Endothelial cell of umbilical vein (primary cell): Measurements from ENCODE around the gene FRK. TPM values are rescaled to one million over a fixed set of nuclear protein-coding genes. Genes with fewer than 3 reads are reported as not detected.

ENCODE experiments used
- BruUV-seq: library from RNA; stranded (reverse); fragments of 400-500 nt; replicated peaks from 2 replicates; lab custom pipeline; 2021; lab: Mats Ljungman, UMichigan
- CTCF ChIA-PET: fragments of 300-600, 350-600 bp; sonication (Branson Sonifier 250); formaldehyde crosslinking; loops from one replicate; lab custom pipeline; 2021; ENCODE audit warnings: antibody characterized with exemption, inconsistent platforms; lab: Charles Lee
- POLR2A ChIA-PET: fragments of 300-600, 350-600 bp; sonication (Branson Sonifier 250); formaldehyde crosslinking; loops from one replicate; lab custom pipeline; 2021; ENCODE audit warnings: antibody characterized with exemption, inconsistent platforms; lab: Charles Lee
- DNase-seq: peaks from one replicate; pipeline ENCODE4 v3.0.0-alpha.2; 2011; ENCODE audit warnings: low read depth, low spot score
- FAIRE-seq: peaks from 2 replicates; lab custom pipeline; 2011; peaks lifted over from hg19 to GRCh38; lab: Jason Lieb, UNC
- H2AFZ ChIP-seq: 2 replicates; pipeline ENCODE4 v1.6.0; 2012; ENCODE audit warnings: low read depth, low read length, control low read depth, inconsistent platforms
- H3K27ac ChIP-seq: 2 replicates; pipeline ENCODE4 v1.5.1; 2011; ENCODE audit warnings: low read depth, mild to moderate bottlenecking, control low read depth, low read length, moderate library complexity; ENCODE audit not compliant: insufficient read depth
- H3K27me3 ChIP-seq, 2 experiments: 2 replicates each; pipeline versions ENCODE4 v1.6.0 to v1.6.1; 2011; ENCODE audit warnings: low read length in 2 of 2, mixed read lengths in 1 of 2; ENCODE audit not compliant: control insufficient read depth in 2 of 2, insufficient read depth in 2 of 2
- H3K36me3 ChIP-seq, 2 experiments: 2 replicates in 1 of 2; 3 replicates in 1 of 2; pipeline ENCODE4 v1.5.1; 2011; ENCODE audit warnings: low read length in 2 of 2, mild to moderate bottlenecking in 1 of 2, moderate library complexity in 1 of 2; ENCODE audit not compliant: control insufficient read depth in 2 of 2, insufficient read depth in 2 of 2; ENCODE audit errors: extremely low read depth in 1 of 2
- H3K4me1 ChIP-seq: 3 replicates; pipeline ENCODE4 v1.5.1; 2011; ENCODE audit warnings: mild to moderate bottlenecking, low read length; ENCODE audit not compliant: control insufficient read depth, insufficient read depth; ENCODE audit errors: extremely low read depth
- H3K4me2 ChIP-seq: 2 replicates; pipeline ENCODE4 v1.6.1; 2011; ENCODE audit warnings: low read length, control low read depth, mixed read lengths; ENCODE audit not compliant: insufficient read depth
- H3K4me3 ChIP-seq, 3 experiments: fragments of 200-600 bp in 1 of 3; sonication (generic), shearing (Covaris generic) in 1 of 3; replicated peaks in 1 of 3; 2 replicates each; pipeline ENCODE4 v1.5.1; 2011 to 2016; ENCODE audit warnings: control low read depth in 3 of 3, low read length in 3 of 3, mild to moderate bottlenecking in 2 of 3, inconsistent platforms in 1 of 3, low read depth in 1 of 3, moderate library complexity in 1 of 3; ENCODE audit not compliant: insufficient read depth in 1 of 3
- H3K79me2 ChIP-seq: 2 replicates; pipeline ENCODE4 v1.6.0; 2012; ENCODE audit warnings: low read length, inconsistent platforms; ENCODE audit not compliant: control insufficient read depth, insufficient read depth
- H3K9ac ChIP-seq: replicated peaks from 2 replicates; pipeline ENCODE3; 2011; ENCODE audit warnings: low read length, control low read depth; ENCODE audit not compliant: insufficient read depth; ENCODE audit errors: extremely low read depth
- H3K9me1 ChIP-seq: replicated peaks from 3 replicates; pipeline ENCODE4 v1.6.0; 2011; ENCODE audit warnings: mild to moderate bottlenecking, low read length; ENCODE audit not compliant: control insufficient read depth, insufficient read depth; ENCODE audit errors: extremely low read depth
- H3K9me3 ChIP-seq: replicated peaks from 2 replicates; pipeline ENCODE4 v1.5.1; 2012; ENCODE audit warnings: low read length, inconsistent platforms; ENCODE audit not compliant: control insufficient read depth, insufficient read depth
- H4K20me1 ChIP-seq: replicated peaks from 2 replicates; pipeline ENCODE3; 2011; ENCODE audit warnings: mild to moderate bottlenecking, low read length; ENCODE audit not compliant: control insufficient read depth, insufficient read depth; ENCODE audit errors: extremely low read depth
- EZH2 ChIP-seq: IDR thresholded peaks from 2 replicates; pipeline ENCODE4 v1.6.1; 2012; ENCODE audit warnings: borderline replicate concordance, low read depth, mild to moderate bottlenecking, moderate library complexity, low read length, inconsistent platforms; ENCODE audit not compliant: severe bottlenecking
- FOS ChIP-seq: IDR thresholded peaks from 2 replicates; pipeline ENCODE4 v1.6.1; 2011; ENCODE audit warnings: mild to moderate bottlenecking, low read length, moderate library complexity, borderline replicate concordance; ENCODE audit not compliant: insufficient read depth
- GATA2 ChIP-seq: IDR thresholded peaks from 2 replicates; pipeline ENCODE4 v1.7.0; 2011; ENCODE audit warnings: low read depth, mild to moderate bottlenecking, moderate library complexity, mixed read lengths, low read length; ENCODE audit not compliant: insufficient read length, insufficient read depth
- JUN ChIP-seq: IDR thresholded peaks from 2 replicates; pipeline ENCODE4 v1.6.1; 2011; ENCODE audit warnings: borderline replicate concordance, low read depth; ENCODE audit not compliant: insufficient read length, insufficient read depth
- MAX ChIP-seq: IDR thresholded peaks from 2 replicates; pipeline ENCODE4 v1.6.1; 2011; ENCODE audit not compliant: insufficient read depth, insufficient read length
- MYC ChIP-seq: IDR thresholded peaks from one replicate; pipeline ENCODE4 v1.6.1; 2011; ENCODE audit warnings: mild to moderate bottlenecking, low read depth, low read length
- POLR2A ChIP-seq: IDR thresholded peaks from 2 replicates; pipeline ENCODE4 v1.6.1; 2012; ENCODE audit warnings: low read depth, mild to moderate bottlenecking, control low read depth, low read length
- POLR2AphosphoS5 ChIP-seq: IDR thresholded peaks from 2 replicates; pipeline ENCODE4 v1.6.1; 2012; ENCODE audit warnings: low read depth, mild to moderate bottlenecking, control low read depth, low read length, moderate library complexity; ENCODE audit not compliant: insufficient read depth
- dilution Hi-C: fragments of 300-500 bp; cut with MboI; formaldehyde crosslinking; loops from one replicate; pipeline ENCODE4 v1.15.0; 2019; ENCODE audit warnings: low sequenced_read_pairs; ENCODE audit not compliant: extremely low pct_ligation_motif_present
- intact Hi-C: fragments of 100-400 bp; cut with micrococcal nuclease; formaldehyde crosslinking; loops from one replicate; pipeline ENCODE4 v1.10.0; 2022
- polyA plus RNA-seq, 4 experiments: library from polyadenylated mRNA; depleted of rRNA in 3 of 4; stranded (reverse) in 3 of 4; unstranded in 1 of 4; fragments of >200 nt; gene quantifications; 2 replicates each; pipeline versions ENCODE4 v1.2.1 to v1.2.3, GENCODE V29; 2011 to 2012; ENCODE audit warnings: missing spikeins in 1 of 4
- total RNA-seq: library from RNA; stranded (reverse); gene quantifications from 2 replicates; pipeline ENCODE4 v1.2.3, GENCODE V29; 2021
- TF ChIP-seq, protein P1 (sequence below), 2 donors: IDR thresholded peaks; 1 replicate in 1 of 2; 2 replicates in 1 of 2; pipeline ENCODE4 v1.5.1; 2011; ENCODE audit warnings: low read length in 2 of 2, mild to moderate bottlenecking in 2 of 2, moderate library complexity in 2 of 2, control low read depth in 1 of 2, inconsistent platforms in 1 of 2, low read depth in 1 of 2; ENCODE audit not compliant: insufficient read depth in 1 of 2; ENCODE audit errors: extremely low read depth in 1 of 2

FRK gene
- total and polyA plus RNA-seq, 2 donors (not counting 3 experiments of a cell fraction or from before 2014, with no cell fraction given) = 0.01 TPM; not detected in 1

- DNase-seq (no peak), FAIRE-seq (no peak)
- no TSS peak for BruUV-seq
- Histone ChIP-seq H3K9ac (no peak overlapping the region), H3K4me3 (no peak overlapping the region), H3K27ac (no peak overlapping the region), H3K36me3 (no peaks in the 10 kb centered on the region), H4K20me1 (no peaks in the 10 kb centered on the region), H3K27me3 (peaks cover 0 to 2% of the 10 kb centered on the region in 2 experiments), H3K9me3 (no peaks in the 10 kb centered on the region), H3K9me1 (no peaks in the 10 kb centered on the region), H2AFZ (no peak overlapping the region), H3K79me2 (no peaks in the 10 kb centered on the region), H3K4me2 (no peak overlapping the region), H3K4me1 (no peaks in the 10 kb centered on the region)
- ChIA-PET POLR2A (no interaction called here), CTCF (interaction anchor here (1.2 to 1.9 kb wide), 2 partner anchors 30 to 56 kb away, joined by 3 to 5 read pairs; no protein-coding TSS in a partner anchor)
- intact Hi-C loops (no loop called here), dilution Hi-C loops (no loop called here)
- TF ChIP-seq POLR2AphosphoS5 = no peak
- TF ChIP-seq, protein P1, sequence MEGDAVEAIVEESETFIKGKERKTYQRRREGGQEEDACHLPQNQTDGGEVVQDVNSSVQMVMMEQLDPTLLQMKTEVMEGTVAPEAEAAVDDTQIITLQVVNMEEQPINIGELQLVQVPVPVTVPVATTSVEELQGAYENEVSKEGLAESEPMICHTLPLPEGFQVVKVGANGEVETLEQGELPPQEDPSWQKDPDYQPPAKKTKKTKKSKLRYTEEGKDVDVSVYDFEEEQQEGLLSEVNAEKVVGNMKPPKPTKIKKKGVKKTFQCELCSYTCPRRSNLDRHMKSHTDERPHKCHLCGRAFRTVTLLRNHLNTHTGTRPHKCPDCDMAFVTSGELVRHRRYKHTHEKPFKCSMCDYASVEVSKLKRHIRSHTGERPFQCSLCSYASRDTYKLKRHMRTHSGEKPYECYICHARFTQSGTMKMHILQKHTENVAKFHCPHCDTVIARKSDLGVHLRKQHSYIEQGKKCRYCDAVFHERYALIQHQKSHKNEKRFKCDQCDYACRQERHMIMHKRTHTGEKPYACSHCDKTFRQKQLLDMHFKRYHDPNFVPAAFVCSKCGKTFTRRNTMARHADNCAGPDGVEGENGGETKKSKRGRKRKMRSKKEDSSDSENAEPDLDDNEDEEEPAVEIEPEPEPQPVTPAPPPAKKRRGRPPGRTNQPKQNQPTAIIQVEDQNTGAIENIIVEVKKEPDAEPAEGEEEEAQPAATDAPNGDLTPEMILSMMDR (IDR thresholded peaks at IDR 0.05; ENCODE audit: extremely low read depth in 1 of 2, insufficient read depth in 1 of 2, low read depth in 1 of 2, low read length in 2 of 2) = no peak
- TF ChIP-seq FOS = no peak
- TF ChIP-seq POLR2A = no peak
- no peak for TF ChIP-seq GATA2
- TF ChIP-seq MYC = no peak
- TF ChIP-seq MAX = no peak
- no peak for TF ChIP-seq JUN
- TF ChIP-seq EZH2 = no peak
Measured at GRCh38 chr6:116066789-116067188, 6.1 kb upstream of the FRK start.
